HT-29 (cell line): ENCODE results near the gene MX2. TPM values are rescaled to one million over a fixed set of nuclear protein-coding genes. Genes with fewer than 3 reads are reported as not detected.

Experiments used
- DNase-seq: peaks from one replicate; pipeline ENCODE4 v3.0.0-alpha.2; 2015; ENCODE audit warnings: low spot score
- total RNA-seq: library from RNA; depleted of rRNA; stranded (reverse); fragments of >200 nt; shearing (Covaris generic); gene quantifications from 2 replicates; pipeline ENCODE4 v1.2.3, GENCODE V29; 2014

MX2 gene
- total RNA-seq, 1 experiment from 2014 or later: 3.4 TPM

DNA sequence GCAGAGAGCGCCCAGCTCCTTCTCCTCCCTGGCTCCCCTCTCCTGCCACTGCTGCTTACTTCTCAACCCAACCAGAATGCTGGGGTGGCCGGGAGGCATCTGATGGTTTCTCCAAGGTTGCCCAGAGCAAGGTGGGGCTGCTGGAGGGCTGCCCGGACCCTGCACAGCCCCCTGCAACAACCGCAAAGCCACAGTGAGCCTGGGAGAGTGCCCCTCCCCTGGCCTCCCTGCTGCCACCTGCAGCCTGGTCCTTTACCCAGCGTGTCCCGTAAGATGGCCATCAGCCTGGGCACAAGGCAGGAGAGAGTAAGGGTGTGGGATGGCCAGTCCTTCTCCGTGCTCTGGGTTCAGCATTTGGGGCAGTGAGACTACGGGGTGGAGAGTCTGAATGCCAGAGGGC is 17.0 kb downstream of the MX2 start:
- DNase-seq: no peak

DNA sequence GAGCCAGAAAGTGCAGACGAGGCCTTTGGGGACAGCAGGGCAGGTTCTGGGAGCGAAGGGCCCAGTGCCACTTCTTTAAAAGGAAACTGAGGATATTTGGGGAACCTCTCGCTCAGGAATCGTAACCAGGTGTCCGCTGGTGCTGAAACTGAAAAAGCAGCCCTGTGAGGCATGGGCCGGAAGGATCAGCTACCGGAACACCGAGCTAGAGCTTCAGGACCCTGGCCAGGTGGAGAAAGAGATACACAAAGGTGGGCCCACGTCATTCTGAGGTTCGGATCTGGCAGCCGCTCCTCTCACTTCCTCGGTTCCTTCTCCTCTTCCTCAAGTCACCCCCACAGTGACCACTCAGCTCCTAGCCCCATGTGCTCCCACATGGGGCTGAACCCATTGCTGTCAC is 18.1 kb downstream of the MX2 start:
- no peak for DNase-seq

DNA sequence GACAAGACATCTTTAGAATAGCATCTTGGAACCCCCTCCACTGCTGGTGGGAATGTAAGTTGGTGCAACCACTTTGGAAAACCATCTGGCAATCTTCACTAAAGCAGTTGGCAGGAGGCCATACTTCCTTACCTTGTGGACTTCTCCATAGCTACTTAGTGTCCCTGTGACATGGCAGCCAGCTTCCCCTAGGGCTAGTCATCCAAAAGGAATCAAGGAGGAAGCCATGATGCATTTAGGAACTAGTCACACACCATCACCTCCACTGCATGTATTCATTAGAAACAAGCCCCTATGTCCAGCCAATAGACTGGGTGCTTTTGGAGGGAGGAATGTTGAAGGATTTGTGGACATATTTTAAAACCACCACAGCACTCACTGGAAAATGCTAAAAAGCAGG is 19.9 kb downstream of the MX2 start:
- no peak for DNase-seq

DNA sequence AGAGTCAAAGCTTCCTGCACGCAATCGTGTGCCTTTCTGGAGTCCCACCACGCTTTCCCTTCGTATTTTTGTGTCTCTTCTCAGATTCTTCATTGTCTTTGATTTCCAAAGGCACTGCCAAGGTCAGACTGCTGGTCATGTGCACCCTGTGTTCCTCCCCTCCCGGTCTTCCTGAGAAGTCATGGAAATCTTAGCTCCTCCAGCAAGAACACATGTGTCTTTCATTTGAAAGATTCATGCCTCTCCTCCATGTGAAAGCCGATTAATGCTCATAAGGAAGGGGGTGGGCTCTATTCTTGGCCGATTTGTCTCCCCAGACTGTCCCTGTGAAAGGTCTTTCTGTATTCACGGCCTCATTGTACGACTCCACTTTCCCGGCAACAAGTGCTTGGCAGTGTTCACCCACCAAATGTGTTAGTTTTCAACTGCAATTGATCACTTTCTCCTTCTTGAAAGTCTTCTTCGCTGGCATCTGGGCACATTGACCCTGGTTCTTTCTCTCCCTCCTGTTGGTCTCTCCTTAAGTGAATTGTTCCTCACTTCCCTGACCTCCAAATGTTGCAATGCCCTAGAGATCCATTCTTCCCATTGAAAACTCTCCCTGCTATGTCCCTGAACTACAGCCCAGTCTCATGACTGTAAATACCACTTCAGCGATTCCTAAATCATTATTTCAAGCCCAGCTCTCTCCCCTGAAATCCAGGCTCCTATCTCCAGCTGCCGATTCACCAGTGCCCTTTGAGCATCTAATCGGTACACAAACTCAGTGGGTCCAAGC is 25.4 kb downstream of the MX2 start:
- DNase-seq: no peak

DNA sequence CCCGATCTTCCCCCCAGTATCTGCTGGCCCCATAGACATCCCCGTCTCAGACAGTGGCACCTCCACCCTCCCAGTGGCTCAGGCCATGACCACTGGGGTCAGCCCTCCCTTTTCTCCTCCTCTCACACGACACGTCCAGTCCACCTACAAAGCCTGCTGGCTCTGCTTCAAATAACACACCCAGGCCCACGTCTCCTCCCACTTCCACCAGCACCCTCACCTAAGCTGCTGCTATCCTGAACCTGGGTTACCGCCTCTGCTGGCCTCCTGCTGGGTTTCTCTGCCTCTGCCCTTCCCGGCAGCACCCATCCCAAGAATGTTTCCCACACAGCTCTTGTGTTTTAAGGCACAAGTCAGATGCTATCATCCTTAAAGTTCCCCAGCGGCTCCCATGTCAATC is 26.0 kb downstream of the MX2 start:
- DNase-seq: no peak

DNA sequence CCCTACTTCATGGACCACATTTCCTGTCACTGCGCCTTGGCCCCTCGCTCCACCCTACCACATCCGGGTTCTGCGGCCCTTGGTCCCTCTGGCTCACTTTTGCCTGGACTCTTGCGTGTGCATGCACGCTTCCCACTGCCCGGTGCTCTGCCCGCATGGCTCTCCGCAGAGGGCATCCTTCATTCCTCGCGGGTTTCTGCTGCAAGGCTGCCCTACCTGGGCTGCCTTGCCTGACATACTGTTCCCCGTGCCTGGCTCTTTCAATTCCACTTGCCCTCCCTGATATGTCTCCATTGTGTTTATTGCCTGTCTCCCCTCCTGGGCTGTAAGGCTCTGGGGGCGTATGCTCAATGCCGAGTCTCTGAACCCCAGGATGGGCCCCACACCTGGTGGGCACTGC is 26.4 kb downstream of the MX2 start:
- no peak for DNase-seq

DNA sequence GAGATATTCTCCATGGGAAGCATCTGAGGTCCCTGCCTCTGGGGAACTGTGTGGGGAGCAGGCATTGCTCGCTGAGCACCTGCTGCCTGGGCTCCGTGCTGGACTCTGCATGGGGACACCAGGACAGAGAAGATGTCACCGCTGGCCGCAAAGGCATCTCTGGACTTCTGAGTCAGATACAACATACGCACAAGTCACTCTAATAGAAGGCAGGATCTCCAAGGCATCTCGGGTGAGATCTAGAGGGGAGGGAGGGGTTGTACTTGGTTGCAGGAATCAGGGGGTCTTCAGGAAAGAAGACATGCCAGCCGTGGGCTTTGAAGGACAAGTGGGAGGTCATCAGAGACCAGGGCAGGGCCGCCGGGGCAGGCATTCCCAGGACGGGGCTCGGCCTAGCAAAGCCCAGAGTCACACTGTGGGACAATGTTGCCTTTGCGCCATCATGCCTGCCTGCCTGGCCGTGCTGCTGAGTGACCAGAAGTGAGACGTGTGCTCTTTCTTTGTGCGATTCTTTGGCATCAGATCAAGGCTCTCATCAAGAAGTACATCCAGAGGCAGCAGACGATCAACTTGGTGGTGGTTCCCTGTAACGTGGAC is 28.3 kb downstream of the MX2 start:
- no peak for DNase-seq

DNA sequence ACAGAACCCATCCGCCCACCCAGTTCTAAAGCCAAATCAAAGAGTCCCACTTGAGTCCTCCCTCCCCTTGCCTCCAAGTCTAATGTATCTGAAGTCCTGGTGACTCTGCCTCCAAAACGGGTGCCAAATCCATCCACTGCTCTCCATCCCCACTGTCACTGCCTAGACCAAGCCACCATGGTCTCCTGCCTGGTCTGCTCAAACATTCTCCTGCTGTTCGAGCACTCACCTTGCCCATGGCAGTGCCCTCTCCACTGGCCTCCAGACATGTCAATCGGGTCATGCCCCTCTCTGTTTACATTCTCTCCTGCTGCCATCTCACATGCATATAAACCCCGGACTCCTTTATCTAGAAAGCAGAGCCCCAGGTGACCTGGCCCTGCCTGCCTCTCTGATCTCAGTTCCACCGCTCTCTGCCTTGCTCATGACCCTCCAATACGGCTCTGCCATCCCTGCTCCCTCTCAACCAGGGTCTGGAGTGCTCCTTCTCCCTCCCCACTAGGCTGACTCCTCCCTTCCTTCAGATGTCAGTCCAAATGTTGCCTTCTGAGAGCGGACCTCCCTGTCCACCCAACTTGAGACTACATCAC is 32.1 kb downstream of the MX2 start:
- no peak for DNase-seq

DNA sequence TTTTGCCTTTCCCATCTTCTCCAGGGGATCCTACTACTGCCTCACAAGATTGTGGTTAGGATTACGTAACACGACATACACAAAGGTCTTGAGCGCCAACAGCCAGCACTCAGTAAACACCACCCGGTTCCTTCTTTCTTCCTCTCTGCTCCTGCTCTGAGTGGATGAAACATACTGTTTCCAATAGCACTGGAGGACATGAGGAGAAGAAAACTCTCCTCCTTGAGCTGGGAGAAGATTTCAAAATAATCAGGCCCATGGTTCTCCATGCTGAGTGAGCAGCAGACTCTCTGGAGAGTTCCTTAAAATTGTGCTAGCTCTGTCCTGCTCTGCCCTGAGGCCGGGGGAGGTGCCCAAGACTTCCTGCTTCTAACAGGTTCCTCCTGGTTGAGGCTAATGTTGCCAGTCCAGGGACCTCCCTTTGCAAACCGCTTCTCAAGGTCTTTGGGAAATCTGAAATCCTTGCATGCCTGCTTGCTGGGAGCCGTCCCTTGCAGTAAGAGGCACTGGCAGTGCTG is 34.8 kb downstream of the MX2 start:
- DNase-seq: peak; percentile 55

DNA sequence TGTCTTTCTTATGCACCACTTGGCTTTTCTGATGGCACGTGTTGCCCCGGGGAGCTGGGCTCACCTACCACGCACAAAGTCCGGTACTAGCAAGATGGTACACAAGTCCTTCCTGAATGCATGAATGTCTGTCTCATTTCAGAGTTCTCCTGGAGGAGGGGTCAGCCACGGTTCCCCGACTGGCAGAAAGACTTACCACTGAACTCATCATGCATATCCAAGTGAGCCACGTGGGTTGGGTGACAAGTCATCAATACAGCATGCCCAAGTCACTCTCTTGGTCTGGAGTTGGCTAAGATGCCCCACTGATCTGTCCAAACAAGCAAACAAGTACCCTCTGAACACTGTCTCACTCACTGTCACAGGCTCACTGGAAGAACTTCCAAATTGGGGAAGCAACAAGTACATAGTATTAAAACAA is 35.7 kb downstream of the MX2 start:
- DNase-seq: no peak

DNA sequence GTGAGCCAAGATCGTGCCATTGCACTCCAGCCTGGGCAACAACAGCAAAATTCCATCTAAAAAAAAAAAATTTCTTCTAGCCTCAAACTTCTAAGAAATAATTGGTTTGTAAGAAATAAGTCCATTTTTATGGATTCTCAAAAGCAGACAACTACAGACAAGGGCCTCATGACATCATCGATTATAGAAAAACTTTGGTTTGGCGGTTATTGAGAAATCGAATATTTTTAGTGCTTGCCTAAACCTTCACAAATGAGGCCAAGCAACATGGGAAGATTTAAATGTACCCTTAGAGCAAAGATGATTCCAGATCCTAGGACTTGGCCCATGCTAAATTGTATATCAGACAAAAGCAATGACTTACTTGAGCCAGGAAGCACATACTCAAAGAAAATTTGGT is 36.4 kb downstream of the MX2 start:
- no peak for DNase-seq

DNA sequence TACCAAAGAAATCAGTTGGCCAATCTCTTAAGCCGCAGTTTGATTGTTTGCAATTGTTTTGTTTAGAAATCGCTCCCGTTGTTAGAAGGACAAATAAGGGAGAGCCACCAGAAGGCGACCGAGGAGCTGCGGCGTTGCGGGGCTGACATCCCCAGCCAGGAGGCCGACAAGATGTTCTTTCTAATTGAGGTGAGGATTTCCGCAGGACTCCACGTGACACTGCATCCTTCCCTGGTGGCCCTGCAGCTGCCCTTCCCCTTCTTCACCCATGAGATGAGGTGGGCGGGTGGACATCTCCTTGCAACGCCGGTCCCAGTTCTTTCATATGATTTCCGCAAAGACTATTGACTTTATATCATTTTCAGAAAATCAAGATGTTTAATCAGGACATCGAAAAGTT is 37.0 kb downstream of the MX2 start:
- no peak for DNase-seq

DNA sequence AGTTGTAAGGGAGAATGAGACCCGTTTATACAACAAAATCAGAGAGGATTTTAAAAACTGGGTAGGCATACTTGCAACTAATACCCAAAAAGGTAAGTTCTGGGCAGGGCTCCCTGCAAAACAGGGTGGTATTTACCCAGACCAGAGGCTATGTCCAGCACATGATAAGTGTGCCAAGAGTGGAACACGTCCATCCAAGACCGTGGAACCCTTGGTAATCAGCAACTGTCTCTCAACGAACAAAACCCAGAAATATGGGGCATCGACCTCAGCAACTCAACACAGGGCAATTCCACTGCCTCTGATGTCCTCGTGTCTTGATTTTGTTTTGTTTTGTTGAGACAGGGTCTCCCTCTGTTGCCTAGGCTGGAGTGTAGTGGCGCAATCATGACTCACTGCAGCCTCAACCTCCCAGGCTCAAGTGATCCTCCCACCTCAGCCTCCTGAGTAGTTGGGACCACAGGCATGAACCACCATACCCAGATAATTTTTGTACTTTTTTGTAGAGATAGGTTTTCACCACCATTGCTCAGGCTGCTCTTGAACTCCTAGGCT is 37.5 kb downstream of the MX2 start:
- no peak for DNase-seq

DNA sequence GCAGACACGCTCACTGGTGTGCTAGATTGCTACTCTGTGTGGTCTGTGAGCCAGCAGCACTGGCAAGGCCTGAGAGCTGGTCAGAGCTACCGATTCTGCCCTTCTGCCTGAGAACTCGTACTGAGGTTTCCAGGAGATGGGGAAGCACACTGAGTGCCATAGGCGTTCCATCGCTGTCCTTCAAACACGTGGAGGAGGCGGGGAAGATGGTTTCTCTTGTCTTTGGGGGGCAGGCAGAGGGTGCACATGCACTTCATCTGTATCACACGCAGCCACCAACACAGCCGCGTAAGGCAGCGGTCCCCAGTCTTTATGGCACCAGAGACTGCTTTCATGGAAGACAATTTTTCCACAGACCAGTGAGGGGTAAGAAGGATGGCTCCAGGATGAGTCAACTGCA is 40.4 kb downstream of the MX2 start:
- no peak for DNase-seq

DNA sequence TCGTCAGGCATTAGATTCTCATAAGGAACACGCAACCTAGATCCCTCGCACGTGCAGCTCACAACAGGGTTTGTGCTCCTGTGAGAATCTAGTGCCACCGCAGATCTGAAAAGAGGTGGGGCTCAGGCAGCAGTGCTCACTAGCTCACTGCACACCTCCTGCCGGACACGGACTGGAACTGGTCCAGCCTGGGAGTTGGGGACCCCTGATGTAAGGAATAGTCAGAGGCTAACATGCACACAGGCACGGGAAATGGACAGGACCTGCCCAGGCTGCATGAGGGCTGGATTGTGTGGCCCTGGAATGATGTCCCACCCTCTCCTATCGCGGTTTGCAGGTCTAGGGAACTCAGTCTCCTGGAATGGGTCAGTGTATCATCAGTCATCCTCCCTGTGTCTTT is 41.0 kb downstream of the MX2 start:
- no peak for DNase-seq

DNA sequence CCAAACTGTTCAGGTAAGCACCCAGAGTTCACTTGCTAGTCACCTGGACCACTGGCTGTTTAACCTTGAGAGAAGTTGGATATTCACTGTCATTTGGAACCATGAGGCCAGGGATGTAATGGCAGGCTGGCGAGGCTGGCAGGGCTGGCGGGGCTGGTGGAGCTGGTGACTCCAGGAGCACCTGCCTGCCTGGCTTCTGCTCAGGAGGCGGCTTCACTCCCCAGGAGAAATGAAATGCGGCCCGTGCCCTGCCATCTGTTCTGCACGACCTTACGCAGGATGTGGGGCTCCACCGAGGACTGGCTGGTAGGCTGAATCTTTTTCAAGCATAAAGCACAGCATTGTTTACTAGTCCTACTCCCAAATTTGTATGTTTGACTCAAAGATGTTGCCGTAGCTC is 41.5 kb downstream of the MX2 start:
- DNase-seq: no peak

DNA sequence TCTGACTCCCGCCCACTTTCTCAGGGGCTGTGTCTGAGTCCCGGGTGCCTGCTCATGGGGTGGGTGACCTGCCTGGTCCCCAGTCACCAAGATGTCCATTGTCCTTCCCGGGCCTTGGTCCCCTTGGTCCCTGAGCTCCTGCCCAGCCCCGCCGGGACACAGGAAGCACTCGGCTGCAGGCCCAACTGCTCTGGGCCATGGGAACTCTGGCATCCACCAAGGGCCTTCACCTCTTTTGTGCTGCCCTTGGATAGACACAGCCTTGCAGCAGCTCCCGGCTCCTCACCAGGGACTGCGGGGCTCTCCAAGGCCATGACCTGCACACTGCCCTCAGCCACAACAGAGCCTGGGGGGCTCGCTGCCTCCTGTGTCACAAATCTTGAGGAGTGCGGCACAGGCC is 42.1 kb downstream of the MX2 start:
- DNase-seq: no peak

DNA sequence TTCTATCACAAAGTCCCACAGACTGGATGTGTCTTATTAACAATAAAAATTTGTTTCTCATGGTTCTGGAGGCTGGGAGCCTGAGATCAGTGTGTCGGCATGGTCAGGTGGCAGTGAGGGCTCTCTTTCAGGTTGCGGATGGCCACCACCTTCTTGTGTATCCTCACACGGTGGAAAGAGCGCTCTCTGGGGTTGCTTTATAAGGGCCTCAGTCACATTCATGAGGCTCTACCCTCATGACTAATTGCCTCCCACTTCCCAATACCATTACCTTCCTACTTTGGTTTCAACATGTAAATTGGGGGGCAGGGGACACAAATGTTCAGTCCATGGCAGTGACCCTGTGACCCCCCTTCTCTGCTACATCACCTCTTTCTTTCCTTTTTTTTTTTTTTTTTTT is 43.5 kb downstream of the MX2 start:
- DNase-seq: no peak

DNA sequence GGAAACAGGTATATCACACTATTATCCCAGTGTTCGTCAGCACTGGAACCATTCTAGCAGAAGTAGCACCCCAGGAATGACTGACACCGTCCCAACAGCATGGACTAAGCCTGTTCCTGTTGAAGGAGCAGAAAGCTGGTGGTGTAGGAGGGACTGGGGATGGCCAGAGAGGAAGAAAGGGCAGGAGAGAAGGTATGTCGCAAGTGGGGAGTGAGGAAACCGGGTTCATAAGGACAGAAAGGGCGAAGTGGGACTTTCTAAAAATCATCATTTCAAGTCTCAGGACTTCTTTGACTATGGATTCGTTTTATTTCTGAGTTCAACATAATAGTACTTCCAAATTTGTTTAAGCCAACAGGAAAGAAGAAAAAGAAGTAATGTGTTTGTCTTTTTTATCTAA is 44.5 kb downstream of the MX2 start:
- no peak for DNase-seq

DNA sequence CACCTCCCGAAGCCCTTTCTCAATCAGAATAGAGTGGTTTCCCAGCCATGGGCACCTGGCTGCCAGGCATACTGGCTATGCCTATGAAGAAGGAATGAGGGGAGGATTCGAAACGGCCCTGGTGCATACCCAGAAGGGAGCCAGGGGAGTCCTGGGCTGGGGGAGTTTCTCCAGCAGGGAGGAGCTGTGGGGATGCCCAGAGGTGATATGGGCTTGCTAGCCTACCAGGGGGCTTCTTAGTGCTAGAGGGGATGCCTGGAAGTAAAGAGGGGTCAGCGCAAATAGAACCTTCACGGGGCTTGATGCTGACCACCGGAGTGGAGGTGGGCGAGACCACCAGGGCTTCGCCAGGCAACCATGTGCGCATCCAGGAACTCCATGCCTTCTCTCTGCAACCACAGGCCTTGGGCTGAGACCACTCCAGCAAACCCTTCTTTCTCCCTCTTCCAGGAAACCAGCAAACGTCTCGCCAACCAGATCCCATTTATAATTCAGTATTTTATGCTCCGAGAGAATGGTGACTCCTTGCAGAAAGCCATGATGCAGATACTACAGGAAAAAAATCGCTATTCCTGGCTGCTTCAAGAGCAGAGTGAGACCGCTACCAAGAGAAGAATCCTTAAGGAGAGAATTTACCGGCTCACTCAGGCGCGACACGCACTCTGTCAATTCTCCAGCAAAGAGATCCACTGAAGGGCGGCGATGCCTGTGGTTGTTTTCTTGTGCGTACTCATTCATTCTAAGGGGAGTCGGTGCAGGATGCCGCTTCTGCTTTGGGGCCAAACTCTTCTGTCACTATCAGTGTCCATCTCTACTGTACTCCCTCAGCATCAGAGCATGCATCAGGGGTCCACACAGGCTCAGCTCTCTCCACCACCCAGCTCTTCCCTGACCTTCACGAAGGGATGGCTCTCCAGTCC is 46.0 kb downstream of the MX2 start:
- DNase-seq: no peak

DNA sequence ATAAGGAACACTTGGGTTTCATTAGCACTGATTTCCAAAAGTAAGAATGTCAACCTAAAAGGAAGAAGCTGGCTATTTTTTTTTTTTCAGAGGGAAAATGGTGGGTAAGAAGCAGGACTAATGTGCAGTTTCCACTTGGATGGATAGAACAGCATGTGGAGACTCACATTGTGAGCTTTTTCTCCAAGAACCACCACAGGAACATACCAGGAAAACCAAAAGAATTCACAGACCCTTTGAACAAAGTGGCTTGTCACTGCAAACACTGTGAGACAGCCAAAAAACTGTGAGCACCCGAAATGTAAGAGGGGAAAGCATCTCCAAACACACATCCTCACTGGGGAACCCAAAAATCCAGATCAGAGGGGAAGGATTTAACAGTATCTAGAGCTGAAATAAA is 48.5 kb downstream of the MX2 start:
- no peak for DNase-seq
